Measurements from ENCODE around the gene SLCO1C1.

The SLCO1C1 gene

GRCh38 chr12:20716037-20716436 lies 20.9 kb downstream of the SLCO1C1 start:
- no peaks in the 10 kb centered on the region for H3K27me3 ChIP-seq (ENCODE audit: insufficient read depth, low read length, poor library complexity)
- no peak for ATAC-seq (ENCODE audit: insufficient read depth, low read depth)
- H3K4me1 ChIP-seq (ENCODE audit: insufficient read depth, low read length) = no peaks in the 10 kb centered on the region
- no peaks in the 10 kb centered on the region for H4K20me1 ChIP-seq (ENCODE audit: insufficient read depth, low read length)
- H3K9me3 ChIP-seq (ENCODE audit: insufficient read depth, low read length, severe bottlenecking) = no peaks in the 10 kb centered on the region
- H2AFZ ChIP-seq (ENCODE audit: low read depth, low read length) = no peak overlapping the region
- TF ChIP-seq, protein P1, sequence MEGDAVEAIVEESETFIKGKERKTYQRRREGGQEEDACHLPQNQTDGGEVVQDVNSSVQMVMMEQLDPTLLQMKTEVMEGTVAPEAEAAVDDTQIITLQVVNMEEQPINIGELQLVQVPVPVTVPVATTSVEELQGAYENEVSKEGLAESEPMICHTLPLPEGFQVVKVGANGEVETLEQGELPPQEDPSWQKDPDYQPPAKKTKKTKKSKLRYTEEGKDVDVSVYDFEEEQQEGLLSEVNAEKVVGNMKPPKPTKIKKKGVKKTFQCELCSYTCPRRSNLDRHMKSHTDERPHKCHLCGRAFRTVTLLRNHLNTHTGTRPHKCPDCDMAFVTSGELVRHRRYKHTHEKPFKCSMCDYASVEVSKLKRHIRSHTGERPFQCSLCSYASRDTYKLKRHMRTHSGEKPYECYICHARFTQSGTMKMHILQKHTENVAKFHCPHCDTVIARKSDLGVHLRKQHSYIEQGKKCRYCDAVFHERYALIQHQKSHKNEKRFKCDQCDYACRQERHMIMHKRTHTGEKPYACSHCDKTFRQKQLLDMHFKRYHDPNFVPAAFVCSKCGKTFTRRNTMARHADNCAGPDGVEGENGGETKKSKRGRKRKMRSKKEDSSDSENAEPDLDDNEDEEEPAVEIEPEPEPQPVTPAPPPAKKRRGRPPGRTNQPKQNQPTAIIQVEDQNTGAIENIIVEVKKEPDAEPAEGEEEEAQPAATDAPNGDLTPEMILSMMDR (IDR thresholded peaks at IDR 0.05; ENCODE audit: borderline replicate concordance, extremely low read depth, low read length, poor library complexity, severe bottlenecking) = no peak
- no peak for TF ChIP-seq EZH2 (IDR thresholded peaks at IDR 0.05; ENCODE audit: borderline replicate concordance, low read depth, low read length, severe bottlenecking)
- H3K4me3 ChIP-seq (ENCODE audit: low read depth in 1 of 2, low read length in 2 of 2) = no peak overlapping the region
- no peak overlapping the region for H3K9ac ChIP-seq (ENCODE audit: low read depth, low read length)
- H3K79me2 ChIP-seq (ENCODE audit: insufficient read depth, low read length) = no peaks in the 10 kb centered on the region
- H3K36me3 ChIP-seq (ENCODE audit: insufficient read depth, low read length) = no peaks in the 10 kb centered on the region
- no peak overlapping the region for H3K27ac ChIP-seq (ENCODE audit: low read length)
- no peak for DNase-seq
- no peak overlapping the region for H3K4me2 ChIP-seq (ENCODE audit: insufficient read depth, low read length)

DNA sequence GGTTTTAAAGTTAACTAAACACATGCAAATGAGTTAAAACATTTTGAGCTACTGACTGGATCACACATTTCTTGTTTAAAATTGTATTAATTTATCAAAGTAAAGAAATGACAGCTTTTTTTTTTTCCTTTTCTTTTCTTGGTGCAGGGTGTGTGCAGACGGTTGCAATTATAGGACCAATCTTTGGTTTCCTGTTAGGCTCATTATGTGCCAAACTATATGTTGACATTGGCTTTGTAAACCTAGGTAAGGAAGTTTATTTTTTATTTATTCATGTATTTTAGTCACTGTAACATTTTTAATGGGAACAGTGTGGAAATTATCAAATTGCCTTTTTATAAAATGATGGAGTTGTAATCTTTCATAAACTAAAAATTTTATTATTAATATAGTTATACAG lies 21.9 kb downstream of the SLCO1C1 start:
- TF ChIP-seq, protein P1 (IDR thresholded peaks at IDR 0.05; ENCODE audit: borderline replicate concordance, extremely low read depth, low read length, poor library complexity, severe bottlenecking) = no peak
- TF ChIP-seq EZH2 (IDR thresholded peaks at IDR 0.05; ENCODE audit: borderline replicate concordance, low read depth, low read length, severe bottlenecking) = no peak
- Histone ChIP-seq H3K9me3 (ENCODE audit: insufficient read depth, low read length, severe bottlenecking) (no peaks in the 10 kb centered on the region), H3K4me1 (ENCODE audit: insufficient read depth, low read length) (peaks cover 2% of the 10 kb centered on the region; the same call in 1 of the 2 replicates), H3K9ac (ENCODE audit: low read depth, low read length) (no peak overlapping the region), H2AFZ (ENCODE audit: low read depth, low read length) (no peak overlapping the region), H3K27me3 (ENCODE audit: insufficient read depth, low read length, poor library complexity) (no peaks in the 10 kb centered on the region), H3K27ac (ENCODE audit: low read length) (no peak overlapping the region), H3K4me3 (ENCODE audit: low read depth in 1 of 2, low read length in 2 of 2) (no peak overlapping the region), H3K4me2 (ENCODE audit: insufficient read depth, low read length) (no peak overlapping the region), H4K20me1 (ENCODE audit: insufficient read depth, low read length) (no peaks in the 10 kb centered on the region), H3K36me3 (ENCODE audit: insufficient read depth, low read length) (no peaks in the 10 kb centered on the region), H3K79me2 (ENCODE audit: insufficient read depth, low read length) (no peaks in the 10 kb centered on the region)
- ATAC-seq (ENCODE audit: insufficient read depth, low read depth) (no peak), DNase-seq (no peak)

GRCh38 chr12:20718294-20718693 lies 23.2 kb downstream of the SLCO1C1 start:
- ATAC-seq (ENCODE audit: insufficient read depth, low read depth) (no peak), DNase-seq (no peak)
- TF ChIP-seq EZH2 (IDR thresholded peaks at IDR 0.05; ENCODE audit: borderline replicate concordance, low read depth, low read length, severe bottlenecking) = no peak
- TF ChIP-seq, protein P1 (IDR thresholded peaks at IDR 0.05; ENCODE audit: borderline replicate concordance, extremely low read depth, low read length, poor library complexity, severe bottlenecking) = no peak
- no peaks in the 10 kb centered on the region for H3K36me3 ChIP-seq (ENCODE audit: insufficient read depth, low read length)
- no peaks in the 10 kb centered on the region for H4K20me1 ChIP-seq (ENCODE audit: insufficient read depth, low read length)
- no peak overlapping the region for H3K4me3 ChIP-seq (ENCODE audit: low read depth in 1 of 2, low read length in 2 of 2)
- H3K27ac ChIP-seq (ENCODE audit: low read length) = no peak overlapping the region
- H3K4me2 ChIP-seq (ENCODE audit: insufficient read depth, low read length) = no peak overlapping the region
- no peak overlapping the region for H3K9ac ChIP-seq (ENCODE audit: low read depth, low read length)
- H3K79me2 ChIP-seq (ENCODE audit: insufficient read depth, low read length) = no peaks in the 10 kb centered on the region
- H3K4me1 ChIP-seq (ENCODE audit: insufficient read depth, low read length) = peaks cover 7% of the 10 kb centered on the region; the same call in 1 of the 2 replicates
- H2AFZ ChIP-seq (ENCODE audit: low read depth, low read length) = no peak overlapping the region
- H3K27me3 ChIP-seq (ENCODE audit: insufficient read depth, low read length, poor library complexity) = no peaks in the 10 kb centered on the region
- no peaks in the 10 kb centered on the region for H3K9me3 ChIP-seq (ENCODE audit: insufficient read depth, low read length, severe bottlenecking)

DNA sequence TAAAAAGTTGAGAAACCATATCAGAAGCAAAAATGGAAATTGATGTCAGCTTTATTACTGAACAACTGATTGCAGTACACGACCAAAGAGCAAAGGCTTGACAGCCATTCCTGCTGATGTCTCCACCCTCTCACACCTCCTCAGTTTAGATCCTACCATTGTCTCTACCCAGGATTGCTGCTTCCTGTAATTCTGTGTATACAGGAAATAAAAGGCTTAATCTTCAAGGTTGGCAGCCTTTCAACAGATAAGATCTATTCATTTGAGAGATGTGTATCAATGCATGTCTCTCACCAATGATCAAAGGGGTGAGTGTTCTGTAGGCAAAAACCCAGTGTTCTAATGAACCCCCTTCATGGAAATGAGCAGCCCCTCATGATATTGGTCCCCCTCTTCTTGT lies 27.0 kb downstream of the SLCO1C1 start:
- Histone ChIP-seq H3K4me2 (ENCODE audit: insufficient read depth, low read length) (no peak overlapping the region), H3K79me2 (ENCODE audit: insufficient read depth, low read length) (no peaks in the 10 kb centered on the region), H3K27me3 (ENCODE audit: insufficient read depth, low read length, poor library complexity) (no peaks in the 10 kb centered on the region), H3K9ac (ENCODE audit: low read depth, low read length) (no peak overlapping the region), H3K27ac (ENCODE audit: low read length) (no peak overlapping the region), H4K20me1 (ENCODE audit: insufficient read depth, low read length) (no peaks in the 10 kb centered on the region), H2AFZ (ENCODE audit: low read depth, low read length) (no peak overlapping the region), H3K4me1 (ENCODE audit: insufficient read depth, low read length) (peaks cover 7% of the 10 kb centered on the region; the same call in 1 of the 2 replicates), H3K36me3 (ENCODE audit: insufficient read depth, low read length) (no peaks in the 10 kb centered on the region), H3K4me3 (ENCODE audit: low read depth in 1 of 2, low read length in 2 of 2) (no peak overlapping the region), H3K9me3 (ENCODE audit: insufficient read depth, low read length, severe bottlenecking) (no peaks in the 10 kb centered on the region)
- peak; percentile 76 for ATAC-seq (ENCODE audit: insufficient read depth, low read depth)
- peak; percentile 7 for DNase-seq
- TF ChIP-seq EZH2 (IDR thresholded peaks at IDR 0.05; ENCODE audit: borderline replicate concordance, low read depth, low read length, severe bottlenecking) = no peak
- TF ChIP-seq, protein P1 (IDR thresholded peaks at IDR 0.05; ENCODE audit: borderline replicate concordance, extremely low read depth, low read length, poor library complexity, severe bottlenecking) = no peak
